Stimulated activated CD4-positive, alpha-beta T cell treated with anti-CD3 and anti-CD28 coated beads, Interleukin-2, amount 100 ng/mL, for 24 hours (primary cell): ENCODE data around the gene C9orf72.
"Not testable (repeated sequence)": the region's sequence is repeated elsewhere in the genome, so short reads cannot be mapped to it uniquely, and the experiment has no call there.

Experiments used
- DNase-seq, 2 donors: peaks; one replicate each; pipeline ENCODE4 v3.0.0-alpha.2; 2020

The C9orf72 gene

DNA sequence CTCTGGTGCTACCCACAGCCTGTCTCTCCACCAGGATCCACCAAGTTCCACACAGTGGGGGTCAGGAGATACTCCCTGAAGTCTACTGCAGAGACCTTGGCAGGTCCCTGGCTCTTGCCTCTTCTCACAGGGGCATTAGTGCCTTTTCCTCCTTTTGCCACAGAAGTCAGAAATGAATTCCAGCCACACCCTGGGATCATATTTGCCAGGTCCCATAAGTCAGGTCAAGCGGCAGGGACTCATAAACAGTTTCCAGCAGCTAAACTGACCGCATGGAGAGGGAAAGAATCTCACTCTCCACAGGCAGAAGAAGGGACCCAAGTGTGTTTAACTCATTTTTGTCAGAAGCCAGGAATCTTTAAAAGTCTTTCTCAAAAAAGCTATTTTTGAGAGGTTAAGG, 62.5 kb downstream of the C9orf72 start:
- DNase-seq: no peak

- no peak for DNase-seq
Measured at GRCh38 chr9:27506981-27507380, 66.3 kb downstream of the C9orf72 start.

- no peak for DNase-seq
Measured at GRCh38 chr9:27505744-27506161, 67.5 kb downstream of the C9orf72 start.

GRCh38 chr9:27504259-27504658, 69.0 kb downstream of the C9orf72 start:
- no peak for DNase-seq

GRCh38 chr9:27503623-27504022, 69.7 kb downstream of the C9orf72 start:
- no peak for DNase-seq

GRCh38 chr9:27500902-27501301, 72.4 kb downstream of the C9orf72 start:
- DNase-seq: not testable (repeated sequence)

GRCh38 chr9:27499451-27499850, 73.8 kb downstream of the C9orf72 start:
- DNase-seq: no peak

DNA sequence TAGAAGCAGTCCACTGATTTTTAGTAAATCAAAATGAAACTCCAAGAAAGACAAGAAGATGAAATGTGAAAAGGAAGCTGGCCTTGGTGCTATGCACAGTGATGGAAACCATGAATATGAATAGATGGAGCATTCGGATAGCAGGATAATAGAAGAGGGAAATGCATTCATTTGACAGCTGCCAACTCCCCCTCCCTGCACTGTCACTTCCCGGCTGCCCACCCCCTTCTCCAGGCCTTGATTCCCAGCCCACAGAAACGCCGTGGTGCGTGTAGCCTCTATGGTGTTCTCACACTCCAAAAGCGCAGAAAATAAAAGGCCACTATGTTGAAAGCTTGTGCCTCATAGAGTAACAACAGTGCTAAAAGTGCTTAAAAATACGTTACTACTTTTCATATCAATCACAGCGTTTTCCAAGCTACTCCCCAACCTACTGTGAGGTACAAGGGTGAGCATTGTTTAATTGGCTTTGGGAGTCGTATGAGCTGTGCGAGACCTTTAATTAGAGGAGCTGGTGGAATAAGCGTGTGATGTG, 75.3 kb downstream of the C9orf72 start:
- no peak for DNase-seq
